Activated T-cell treated with anti-CD3 and anti-CD28 coated beads, Interleukin-2, amount 50 U/mL, for 4 hours (primary cell): ENCODE results near the gene PPT2. TPM values are rescaled to one million over a fixed set of nuclear protein-coding genes. Genes with fewer than 3 reads are reported as not detected.
A peak's percentile ranks its signal among the peaks of the same experiment; 100 is the strongest.

Source experiments
- ATAC-seq, 2 donors: fragments of 200-7000 bp; cut with Tn5 transposase; one replicate each; pipeline ENCODE4 v1.10.0; 2021
- DNase-seq: peaks from one replicate; pipeline ENCODE4 v3.0.0-alpha.2; 2020
- H3K27me3 Mint-ChIP-seq: one replicate; pipeline ENCODE4 v1.8.0; 2021; ENCODE audit warnings: low read depth, mixed read lengths
- H3K36me3 Mint-ChIP-seq: one replicate; pipeline ENCODE4 v1.8.0; 2022; ENCODE audit warnings: mixed read lengths; ENCODE audit not compliant: insufficient read depth
- H3K4me1 Mint-ChIP-seq: one replicate; pipeline ENCODE4 v1.8.0; 2021; ENCODE audit warnings: low read depth, mixed read lengths
- H3K4me3 Mint-ChIP-seq: one replicate; pipeline ENCODE4 v1.8.0; 2021; ENCODE audit warnings: mild to moderate bottlenecking, moderate library complexity, mixed read lengths
- H3K9me3 Mint-ChIP-seq: one replicate; pipeline ENCODE4 v1.8.0; 2021; ENCODE audit warnings: mixed read lengths
- total RNA-seq, 3 donors: library from RNA; stranded (reverse); gene quantifications; one replicate each; pipeline ENCODE4 v1.2.1, GENCODE V29; 2021

PPT2 gene, protein sequence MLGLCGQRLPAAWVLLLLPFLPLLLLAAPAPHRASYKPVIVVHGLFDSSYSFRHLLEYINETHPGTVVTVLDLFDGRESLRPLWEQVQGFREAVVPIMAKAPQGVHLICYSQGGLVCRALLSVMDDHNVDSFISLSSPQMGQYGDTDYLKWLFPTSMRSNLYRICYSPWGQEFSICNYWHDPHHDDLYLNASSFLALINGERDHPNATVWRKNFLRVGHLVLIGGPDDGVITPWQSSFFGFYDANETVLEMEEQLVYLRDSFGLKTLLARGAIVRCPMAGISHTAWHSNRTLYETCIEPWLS
- total RNA-seq, result 10 to 100 TPM; 18.7 to 27.0 (median 20.2) TPM

DNA sequence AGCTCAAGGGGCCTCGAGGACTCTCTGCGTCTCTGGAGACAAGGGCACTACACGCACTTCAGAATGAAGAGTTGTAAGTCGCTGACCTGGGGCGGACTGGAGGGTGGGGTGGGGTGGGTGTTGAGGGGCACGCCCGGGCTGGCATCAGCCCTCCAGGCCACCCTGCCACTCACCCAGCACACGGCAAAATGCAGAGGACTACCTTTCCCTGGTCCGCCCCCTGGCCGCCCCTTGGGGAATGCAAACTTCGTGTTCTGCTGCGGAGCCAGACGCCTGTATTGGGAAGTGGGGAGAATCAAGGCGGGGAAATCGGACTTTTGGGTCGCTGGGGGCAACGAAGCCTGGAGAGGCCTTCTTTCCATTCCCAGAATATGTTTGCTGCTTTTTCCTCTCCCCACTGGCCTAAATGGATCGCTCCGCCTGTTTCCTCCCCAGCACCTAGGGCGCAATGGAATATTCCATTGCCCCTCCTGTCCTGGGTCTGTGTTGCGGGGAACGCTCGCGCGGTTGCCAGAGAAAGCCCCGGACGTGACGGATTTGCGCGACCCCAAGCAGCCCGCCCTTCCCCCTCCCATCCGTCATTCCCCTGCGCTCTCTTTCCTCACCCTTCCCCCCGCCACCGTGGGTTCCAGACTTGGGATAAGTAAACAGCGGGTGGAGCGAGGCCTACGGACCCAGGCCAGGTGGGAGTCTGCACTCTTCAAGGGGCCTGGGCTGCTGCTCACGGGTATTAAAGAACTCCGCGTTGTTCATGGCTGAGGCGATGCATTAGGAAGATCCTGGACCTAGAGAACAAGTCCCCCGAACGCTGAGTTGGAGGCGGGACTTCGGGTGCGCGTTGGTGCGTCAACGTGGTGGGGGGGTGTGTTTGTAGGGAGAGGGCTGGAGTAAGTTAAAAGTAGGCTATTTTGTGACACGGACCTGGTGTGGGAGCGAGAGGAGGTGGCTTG lies at the start of gene PPT2:
Gene PPT2, plus strand, starts transcription at position 578 of the 950 bp plus-strand sequence. CDS start 454 bp downstream, outside the sequence.
- peak; percentile 56 for DNase-seq
- peak; percentile 80 to 83 for ATAC-seq
- peaks cover 12% of the 10 kb centered on the region for H3K36me3 Mint-ChIP-seq
- peaks cover 21% of the 10 kb centered on the region for H3K27me3 Mint-ChIP-seq
- peaks cover 48% of the 10 kb centered on the region for H3K4me1 Mint-ChIP-seq
- H3K4me3 Mint-ChIP-seq, result peak within 1 kb of the TSS; percentile 96
- no peaks in the 10 kb centered on the region for H3K9me3 Mint-ChIP-seq

DNA sequence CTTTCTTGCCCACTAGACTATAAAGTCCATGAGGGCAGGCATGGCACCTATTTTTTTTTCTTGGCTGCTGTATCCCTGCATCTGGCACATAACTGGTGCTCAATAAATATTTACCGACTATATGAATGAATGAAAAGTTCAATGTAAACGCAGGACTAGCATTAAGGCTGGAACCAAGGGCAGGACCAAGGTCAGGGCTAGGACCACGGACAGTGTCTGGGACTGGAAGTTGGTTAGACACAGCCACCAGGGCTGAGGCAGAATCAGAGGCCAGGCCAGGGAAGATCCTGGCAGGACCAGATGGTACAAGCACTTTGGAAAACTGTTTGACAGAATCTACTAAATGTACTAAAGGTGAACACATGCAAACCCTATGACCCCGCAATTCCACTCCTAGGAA lies 48.5 kb upstream of the PPT2 start:
- Mint-ChIP-seq H3K4me3 (no peak overlapping the region), H3K4me1 (peaks cover 24% of the 10 kb centered on the region), H3K27me3 (peaks cover 40% of the 10 kb centered on the region), H3K9me3 (no peaks in the 10 kb centered on the region), H3K36me3 (no peaks in the 10 kb centered on the region)
- DNase-seq (no peak), ATAC-seq (no peak)

DNA sequence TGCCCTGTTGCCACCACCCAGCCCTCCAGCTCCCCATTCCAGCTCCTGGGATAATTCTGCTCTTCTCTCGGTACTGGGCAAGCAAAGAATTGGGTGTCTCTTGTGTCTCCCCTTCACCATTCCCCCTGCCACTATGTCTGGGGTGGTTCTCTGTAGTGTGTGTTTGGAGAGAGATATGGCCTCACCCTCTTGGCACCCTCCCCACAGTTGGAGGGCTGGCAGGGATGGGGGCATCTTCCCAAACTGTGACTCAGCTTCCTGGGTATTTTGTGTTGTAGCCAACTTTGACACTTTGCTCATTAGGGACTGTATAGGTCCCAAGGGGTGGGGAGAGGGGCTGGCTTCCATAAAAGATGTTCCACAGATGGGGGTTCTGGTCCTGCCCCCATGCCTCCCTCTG lies 46.5 kb upstream of the PPT2 start:
- H3K4me1 Mint-ChIP-seq, result peaks cover 24% of the 10 kb centered on the region
- no peak for DNase-seq
- ATAC-seq, result no peak
- no peaks in the 10 kb centered on the region for H3K9me3 Mint-ChIP-seq
- H3K36me3 Mint-ChIP-seq, result no peaks in the 10 kb centered on the region
- H3K27me3 Mint-ChIP-seq, result peaks cover 34% of the 10 kb centered on the region
- no peak overlapping the region for H3K4me3 Mint-ChIP-seq

DNA sequence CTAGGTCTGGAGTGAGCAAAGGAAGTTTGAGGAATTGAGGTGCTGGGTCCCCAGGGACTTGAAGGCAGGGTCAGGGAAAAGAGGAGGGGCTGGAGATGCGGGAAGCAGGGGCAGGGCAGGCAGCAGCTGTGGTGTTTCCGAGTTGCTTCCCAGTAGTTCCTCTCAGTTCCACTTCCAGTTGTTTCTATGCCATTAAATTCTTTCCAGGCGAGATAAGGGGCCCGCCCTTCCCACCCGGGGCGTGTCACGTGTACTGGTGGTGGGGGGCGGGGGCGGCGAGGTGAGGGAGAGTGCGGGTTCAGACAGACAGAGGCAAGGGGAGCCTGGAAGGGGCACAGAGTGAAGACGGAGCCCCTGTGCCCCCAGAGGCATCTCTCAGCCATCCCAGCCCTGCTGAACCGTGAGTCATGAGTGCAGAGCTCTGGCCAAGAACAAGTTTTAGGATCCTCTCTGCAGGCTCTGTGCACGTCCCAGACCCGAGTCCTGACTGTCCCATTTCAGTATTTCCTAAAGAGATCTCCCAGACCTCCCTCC lies 45.8 kb upstream of the PPT2 start:
- no peaks in the 10 kb centered on the region for H3K9me3 Mint-ChIP-seq
- H3K36me3 Mint-ChIP-seq, result no peaks in the 10 kb centered on the region
- ATAC-seq (peak; percentile 19 to 51), DNase-seq (no peak)
- peaks cover 24% of the 10 kb centered on the region for H3K4me1 Mint-ChIP-seq
- no peak overlapping the region for H3K4me3 Mint-ChIP-seq
- H3K27me3 Mint-ChIP-seq, result peaks cover 30% of the 10 kb centered on the region

DNA sequence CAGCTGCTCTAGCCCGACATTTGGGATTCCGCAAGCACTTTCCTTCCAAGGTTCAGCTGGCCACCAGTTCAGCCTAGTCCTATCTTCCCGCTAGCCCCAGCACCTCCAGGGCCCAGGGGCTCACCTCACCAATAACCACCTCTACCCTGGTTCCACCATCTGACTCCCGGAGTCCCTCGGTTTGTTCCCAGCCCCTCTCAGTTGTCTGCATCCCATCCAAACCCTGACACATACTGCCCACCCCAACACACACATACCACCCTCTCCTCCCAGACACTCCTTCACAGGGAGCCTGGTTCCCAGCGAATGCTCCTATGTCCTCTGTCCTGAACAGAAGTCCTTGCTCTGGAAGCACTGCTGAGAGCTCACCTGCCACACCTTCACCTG lies 45.2 kb upstream of the PPT2 start:
- no peaks in the 10 kb centered on the region for H3K9me3 Mint-ChIP-seq
- H3K36me3 Mint-ChIP-seq, result no peaks in the 10 kb centered on the region
- peaks cover 27% of the 10 kb centered on the region for H3K27me3 Mint-ChIP-seq
- H3K4me3 Mint-ChIP-seq, result no peak overlapping the region
- DNase-seq (no peak), ATAC-seq (no peak)
- peaks cover 24% of the 10 kb centered on the region for H3K4me1 Mint-ChIP-seq

DNA sequence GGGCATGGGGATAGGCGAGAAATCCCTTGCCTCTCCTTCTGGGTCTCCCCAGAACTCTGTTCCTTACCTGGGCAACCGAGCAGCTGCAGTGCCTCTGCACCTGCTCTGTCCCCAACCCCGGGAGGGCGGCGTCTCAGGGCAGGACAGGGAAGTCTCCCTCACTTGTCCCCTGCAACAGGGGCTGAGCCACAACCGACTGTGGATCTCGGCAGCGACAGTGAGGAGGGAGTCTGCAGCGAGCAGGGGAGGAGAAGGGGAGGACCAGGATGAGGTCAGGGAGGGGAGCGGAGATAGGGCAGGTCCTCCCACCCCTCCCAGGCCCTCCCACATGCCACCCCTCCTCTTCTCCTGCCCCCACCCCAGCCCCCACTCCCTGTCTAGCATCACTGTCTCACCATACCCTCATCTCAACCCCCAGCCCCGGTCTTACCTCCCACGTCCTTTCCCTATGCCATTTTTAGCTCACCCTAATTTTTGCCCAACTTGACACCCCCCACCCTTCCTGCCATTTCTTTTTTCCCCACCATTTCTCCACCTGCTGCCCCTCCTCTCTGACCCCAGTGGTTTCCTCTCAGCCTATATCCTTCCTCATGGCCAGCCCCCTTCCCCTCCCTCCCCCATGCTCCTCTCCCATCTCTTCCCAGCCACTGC lies 44.7 kb upstream of the PPT2 start, which contains the start of gene TNXB:
Gene TNXB, minus strand, starts transcription at position 225 of the 651 bp plus-strand sequence. CDS start 11,140 bp downstream, outside the sequence.
- no peak within 1 kb of the TSS for H3K4me3 Mint-ChIP-seq
- peaks cover 27% of the 10 kb centered on the region for H3K27me3 Mint-ChIP-seq
- no peaks in the 10 kb centered on the region for H3K36me3 Mint-ChIP-seq
- peaks cover 24% of the 10 kb centered on the region for H3K4me1 Mint-ChIP-seq
- H3K9me3 Mint-ChIP-seq, result no peaks in the 10 kb centered on the region
- no peak for DNase-seq
- peak; percentile 34 to 41 for ATAC-seq

DNA sequence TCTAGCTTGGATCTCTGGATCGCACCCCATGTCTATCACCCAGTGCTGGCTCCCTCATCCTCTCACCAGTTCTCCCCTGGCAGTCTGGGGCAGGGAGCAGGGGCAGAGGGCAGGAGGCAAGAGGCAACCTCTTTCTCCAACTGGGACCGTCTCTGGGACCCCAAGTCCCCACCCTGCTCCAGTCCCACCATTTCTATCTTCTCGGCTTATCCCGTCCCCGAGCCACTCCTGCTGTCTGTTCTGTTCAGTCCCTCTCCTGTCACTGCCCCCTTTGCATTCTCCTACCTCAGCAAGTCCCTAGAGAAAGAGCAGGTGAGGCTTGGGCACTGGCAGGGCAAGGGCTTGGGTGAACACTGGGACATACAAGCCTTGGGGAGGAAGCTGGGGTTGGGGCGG lies 44.2 kb upstream of the PPT2 start:
- ATAC-seq, result no peak

DNA sequence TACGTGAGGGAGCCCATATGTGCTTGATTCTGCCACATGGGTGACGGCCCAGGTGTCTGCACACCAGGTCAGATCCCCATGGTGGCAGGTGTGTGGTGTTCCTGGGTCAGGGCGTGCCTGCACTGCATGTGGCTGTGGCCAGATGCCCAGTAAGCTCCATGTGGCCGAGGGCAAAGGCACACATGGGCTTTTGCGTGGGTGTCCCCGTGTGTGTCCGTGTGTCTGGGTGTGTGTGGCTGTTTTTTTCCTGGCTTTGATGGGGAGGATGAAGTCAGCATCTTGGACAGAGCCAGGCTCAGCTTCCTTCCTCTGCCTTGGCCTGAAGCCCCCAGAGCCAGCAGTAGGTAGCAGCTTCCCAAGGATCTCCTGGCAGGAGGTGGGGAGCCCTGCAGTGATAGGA lies 43.3 kb upstream of the PPT2 start:
- Mint-ChIP-seq H3K27me3 (peaks cover 23% of the 10 kb centered on the region), H3K4me3 (no peak overlapping the region), H3K9me3 (no peaks in the 10 kb centered on the region), H3K4me1 (peaks cover 27% of the 10 kb centered on the region), H3K36me3 (peaks cover 4% of the 10 kb centered on the region)
- no peak for ATAC-seq
- DNase-seq, result no peak

More for the DNA sequence above, 44.2 kb upstream of the PPT2 start:
- Mint-ChIP-seq H3K4me3 (no peak overlapping the region), H3K9me3 (no peaks in the 10 kb centered on the region), H3K4me1 (peaks cover 25% of the 10 kb centered on the region), H3K27me3 (peaks cover 27% of the 10 kb centered on the region), H3K36me3 (peaks cover 2% of the 10 kb centered on the region)
- DNase-seq, result no peak

DNA sequence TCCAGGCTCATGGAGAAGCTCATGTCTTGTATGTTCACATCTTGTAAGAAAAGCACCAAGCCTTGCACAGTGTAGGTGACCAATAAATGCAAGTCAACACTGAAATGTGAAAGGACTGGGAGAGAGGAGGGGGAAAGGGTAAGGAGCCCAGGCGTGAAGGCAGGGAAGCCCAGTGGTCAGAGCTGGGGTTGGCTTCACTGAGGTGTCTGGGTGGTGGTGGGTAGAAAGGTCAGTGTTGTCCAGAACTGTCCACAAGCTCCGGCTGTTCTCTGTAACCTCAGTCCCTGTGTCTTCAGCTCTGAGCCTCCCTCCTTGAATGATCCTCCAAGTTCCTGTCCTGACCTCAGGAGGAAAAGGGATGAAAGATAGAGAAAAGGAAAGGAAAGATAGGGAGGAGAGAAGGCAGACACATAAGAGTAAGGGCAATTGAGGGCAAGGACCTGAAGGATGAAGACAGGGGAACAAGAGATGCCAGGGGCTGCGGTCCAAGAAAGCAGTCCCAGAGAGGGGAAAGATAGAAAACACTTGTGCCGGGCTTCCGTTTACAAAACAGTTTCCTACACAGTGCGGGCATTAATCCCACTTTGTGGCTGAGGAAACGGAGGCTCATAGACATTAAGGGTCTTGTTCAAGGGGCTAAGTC lies 42.4 kb upstream of the PPT2 start:
- H3K27me3 Mint-ChIP-seq, result peaks cover 18% of the 10 kb centered on the region
- DNase-seq (no peak), ATAC-seq (no peak)
- H3K4me3 Mint-ChIP-seq, result no peak overlapping the region
- peaks cover 7% of the 10 kb centered on the region for H3K36me3 Mint-ChIP-seq
- no peaks in the 10 kb centered on the region for H3K9me3 Mint-ChIP-seq
- peaks cover 27% of the 10 kb centered on the region for H3K4me1 Mint-ChIP-seq

DNA sequence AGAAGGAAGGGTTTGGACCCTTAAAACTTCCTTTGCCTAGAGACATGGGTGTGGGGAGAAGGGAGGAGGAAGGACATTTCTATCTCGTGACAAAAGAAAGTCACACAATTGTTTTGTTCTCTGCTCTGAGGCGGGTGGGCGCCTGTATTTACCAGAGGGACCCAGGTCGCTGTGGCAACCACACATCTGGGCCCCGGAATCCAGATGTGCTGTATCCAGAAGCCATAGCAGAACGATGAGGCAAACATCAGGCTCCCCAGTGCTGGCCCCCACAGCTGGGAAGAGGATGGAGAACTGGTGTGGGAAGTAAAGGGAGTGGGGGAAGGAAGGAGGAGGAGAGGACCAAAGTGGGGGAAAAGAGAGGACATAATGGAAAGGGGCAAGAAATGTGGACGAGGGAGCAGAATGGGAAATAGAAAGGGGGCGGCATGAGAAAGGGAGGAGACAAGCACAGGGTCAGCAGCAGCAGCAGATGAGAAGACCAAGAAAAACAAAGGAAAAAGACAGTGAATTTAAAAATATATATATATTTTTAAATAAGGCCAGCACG lies 41.4 kb upstream of the PPT2 start:
- peaks cover 25% of the 10 kb centered on the region for H3K4me1 Mint-ChIP-seq
- ATAC-seq (no peak), DNase-seq (no peak)
- H3K27me3 Mint-ChIP-seq, result peaks cover 11% of the 10 kb centered on the region
- H3K36me3 Mint-ChIP-seq, result peaks cover 9% of the 10 kb centered on the region
- H3K9me3 Mint-ChIP-seq, result no peaks in the 10 kb centered on the region
- no peak overlapping the region for H3K4me3 Mint-ChIP-seq

DNA sequence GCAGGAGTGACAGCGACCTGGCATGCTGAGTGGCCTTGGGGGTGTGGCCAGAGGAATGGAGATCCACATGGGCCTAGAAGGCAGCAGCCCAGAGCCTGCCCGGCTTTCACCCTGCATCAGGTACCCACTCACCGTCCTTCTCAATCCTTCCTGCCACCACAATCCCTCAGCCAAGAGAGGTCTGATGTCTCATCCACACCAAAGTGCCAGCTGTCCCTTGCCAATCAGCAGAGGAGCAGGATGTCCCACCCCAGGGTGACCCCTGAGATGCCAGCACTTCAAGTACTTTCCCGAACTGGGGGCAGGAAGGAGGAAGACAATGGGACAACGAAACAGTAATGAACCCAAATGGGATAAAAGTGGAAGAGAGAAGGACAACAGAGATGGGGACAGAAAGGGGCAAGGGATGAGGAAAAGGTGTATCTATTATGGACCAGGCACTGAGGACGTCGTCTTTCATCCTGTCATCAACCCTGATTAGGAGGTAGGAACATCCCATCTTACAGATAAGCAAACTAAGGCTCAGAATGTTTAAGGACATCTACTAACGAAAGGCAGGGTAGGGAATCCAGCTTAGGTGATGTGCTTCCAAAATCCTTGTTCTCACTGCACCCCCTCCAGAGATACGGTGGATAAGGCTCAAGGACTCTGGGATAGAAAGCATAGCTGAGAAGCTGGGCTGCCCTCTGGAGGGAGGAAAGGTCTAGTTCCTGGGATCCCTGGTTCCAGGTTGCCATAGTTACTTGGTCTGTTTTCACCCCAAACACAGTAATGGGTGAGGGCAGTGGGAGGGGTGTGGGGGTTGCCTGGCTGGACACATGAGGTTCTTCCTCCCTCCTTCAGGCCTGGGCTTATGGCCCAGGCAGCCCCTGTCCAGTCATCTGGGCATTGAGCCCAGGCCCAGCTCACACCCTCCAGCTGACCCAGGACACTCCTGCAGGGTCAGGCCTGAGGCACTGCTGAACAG lies 40.3 kb upstream of the PPT2 start:
- H3K9me3 Mint-ChIP-seq, result no peaks in the 10 kb centered on the region
- DNase-seq, result no peak
- H3K27me3 Mint-ChIP-seq, result peaks cover 2% of the 10 kb centered on the region
- H3K4me1 Mint-ChIP-seq, result peaks cover 13% of the 10 kb centered on the region
- ATAC-seq, result no peak
- H3K4me3 Mint-ChIP-seq, result no peak overlapping the region
- peaks cover 11% of the 10 kb centered on the region for H3K36me3 Mint-ChIP-seq

DNA sequence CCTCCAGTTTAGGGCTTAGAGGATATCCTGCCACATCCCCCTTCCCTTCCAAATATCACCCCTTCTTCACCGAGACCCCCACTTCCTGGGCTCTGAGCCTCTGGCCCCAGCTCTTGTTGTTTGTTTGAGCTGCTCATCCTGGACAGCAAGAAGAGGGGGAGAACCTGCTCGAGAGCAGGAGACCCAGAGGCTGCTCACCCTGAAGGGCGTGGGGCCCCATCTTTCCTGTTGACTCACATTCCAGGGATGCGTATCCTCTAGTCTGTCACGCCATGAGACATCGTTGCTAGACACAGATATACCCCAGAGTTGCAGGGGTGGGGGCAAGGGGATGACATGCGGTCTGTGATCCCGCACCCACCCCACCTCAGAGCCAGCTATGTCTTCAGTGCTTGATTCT lies 39.1 kb upstream of the PPT2 start:
- peaks cover 9% of the 10 kb centered on the region for H3K4me1 Mint-ChIP-seq
- no peaks in the 10 kb centered on the region for H3K9me3 Mint-ChIP-seq
- no peaks in the 10 kb centered on the region for H3K27me3 Mint-ChIP-seq
- peaks cover 11% of the 10 kb centered on the region for H3K36me3 Mint-ChIP-seq
- no peak for DNase-seq
- H3K4me3 Mint-ChIP-seq, result no peak overlapping the region
- ATAC-seq, result no peak

DNA sequence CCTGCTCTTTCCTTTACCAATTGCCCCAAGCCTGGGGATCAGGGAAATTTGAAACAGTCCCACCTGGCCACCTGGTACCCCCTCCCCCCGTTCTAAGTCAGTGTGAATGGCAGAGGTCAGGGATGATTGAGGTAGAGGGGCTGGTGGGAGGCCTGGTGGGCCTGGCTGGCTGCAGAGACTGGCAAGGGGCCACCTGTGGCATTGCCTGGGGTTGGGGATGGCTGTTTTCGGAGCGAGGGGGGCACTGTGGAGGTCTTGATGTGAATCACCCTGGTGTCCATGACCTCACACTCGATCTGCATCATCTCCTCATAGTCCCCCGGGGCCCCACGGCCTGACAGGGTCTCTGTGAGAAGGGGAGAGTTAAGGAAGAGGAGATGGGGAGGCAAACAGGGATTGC lies 38.3 kb upstream of the PPT2 start:
- ATAC-seq, result no peak
- no peak for DNase-seq
- peaks cover 8% of the 10 kb centered on the region for H3K4me1 Mint-ChIP-seq
- H3K36me3 Mint-ChIP-seq, result peaks cover 12% of the 10 kb centered on the region
- H3K27me3 Mint-ChIP-seq, result no peaks in the 10 kb centered on the region
- H3K4me3 Mint-ChIP-seq, result no peak overlapping the region
- no peaks in the 10 kb centered on the region for H3K9me3 Mint-ChIP-seq
